Measurements from ENCODE around the gene MOAP1. TPM values are rescaled to one million over a fixed set of nuclear protein-coding genes. Genes with fewer than 3 reads are reported as not detected.
"Not testable (repeated sequence)": the region's sequence is repeated elsewhere in the genome, so short reads cannot be mapped to it uniquely, and the experiment has no call there.

The MOAP1 gene, protein sequence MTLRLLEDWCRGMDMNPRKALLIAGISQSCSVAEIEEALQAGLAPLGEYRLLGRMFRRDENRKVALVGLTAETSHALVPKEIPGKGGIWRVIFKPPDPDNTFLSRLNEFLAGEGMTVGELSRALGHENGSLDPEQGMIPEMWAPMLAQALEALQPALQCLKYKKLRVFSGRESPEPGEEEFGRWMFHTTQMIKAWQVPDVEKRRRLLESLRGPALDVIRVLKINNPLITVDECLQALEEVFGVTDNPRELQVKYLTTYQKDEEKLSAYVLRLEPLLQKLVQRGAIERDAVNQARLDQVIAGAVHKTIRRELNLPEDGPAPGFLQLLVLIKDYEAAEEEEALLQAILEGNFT
- total RNA-seq (10 to 100 TPM; 20.5 to 31.6 (median 24.1) TPM), polyA plus RNA-seq (10 to 100 TPM; 30.0 to 41.4 TPM)
- long read RNA-seq, donor 1, transcript MOAP1-201 (3 exons, 2,441 nt): major isoform, 149 of 172 reads
- long read RNA-seq, donor 1, transcript MOAP1-202 (2 exons, 2,529 nt): minor isoform, 16 of 172 reads
- long read RNA-seq, donor 1, partial matches to known transcripts: 6 of 172 reads
- long read RNA-seq, donor 1, other reads (novel, unspliced or antisense): 1 of 172 reads
- long read RNA-seq, donor 2, transcript MOAP1-201 (3 exons, 2,441 nt): major isoform, 13 of 13 reads
- long read RNA-seq, donor 2, partial matches to known transcripts: 0 of 13 reads
- long read RNA-seq, donor 2, other reads (novel, unspliced or antisense): 0 of 13 reads
- long read RNA-seq, donor 3, transcript MOAP1-201 (3 exons, 2,441 nt): major isoform, 30 of 34 reads
- long read RNA-seq, donor 3, partial matches to known transcripts: 2 of 34 reads
- long read RNA-seq, donor 3, other reads (novel, unspliced or antisense): 1 of 34 reads

DNA sequence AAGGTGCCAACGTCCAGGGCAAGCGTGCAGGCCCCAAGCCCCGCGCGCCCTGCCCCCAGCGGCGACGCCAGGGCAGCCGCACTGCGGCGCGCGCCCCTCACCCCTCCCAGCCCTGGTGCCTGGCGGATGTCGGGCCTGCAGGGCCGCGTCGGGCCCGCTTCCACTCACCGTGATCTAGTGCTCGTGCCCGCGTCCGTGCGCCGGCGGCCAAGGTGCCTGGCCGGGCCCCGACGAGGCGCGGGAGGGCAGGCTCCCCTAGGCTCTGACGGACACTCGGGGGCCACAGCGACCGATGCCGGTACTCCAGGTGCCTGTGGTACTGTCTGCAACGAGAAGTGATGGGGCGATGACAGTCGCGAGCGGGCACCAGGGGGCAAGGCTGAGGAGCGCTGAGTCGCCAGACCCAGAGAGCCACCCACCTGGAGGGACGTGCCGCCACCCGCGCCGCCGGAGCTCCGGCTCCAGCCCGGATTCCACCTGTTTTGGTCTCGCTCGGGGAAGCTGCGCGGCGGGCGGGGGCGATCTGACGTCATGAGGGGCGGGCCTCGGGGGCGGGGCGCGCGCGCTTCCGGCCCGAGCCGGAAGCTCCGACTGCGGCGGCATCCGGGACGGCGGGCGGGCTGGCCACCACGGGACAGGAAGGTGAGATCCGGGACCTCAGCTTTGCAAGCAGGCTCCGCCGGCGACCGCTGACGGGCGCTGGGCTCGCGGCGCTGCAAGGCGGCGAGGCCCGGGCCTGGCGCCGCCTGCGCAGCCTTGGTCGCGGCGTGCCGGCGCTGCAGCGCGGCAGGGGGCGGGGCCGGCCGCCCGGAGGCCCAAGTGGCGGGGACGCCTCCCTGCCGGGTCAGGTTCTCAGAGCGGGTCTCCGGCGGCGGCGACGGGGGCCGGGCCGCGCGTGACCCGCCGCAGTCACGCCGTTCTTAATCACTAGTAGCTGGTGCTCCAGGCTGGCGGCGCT is at the start of gene MOAP1, which contains the start of gene LYSET:
TSS of gene MOAP1 (minus strand) at position 507 of the 958 bp plus-strand sequence. CDS start 655 bp downstream, outside the sequence.
TSS of gene LYSET (plus strand) at position 927 of the 958 bp plus-strand sequence. CDS start 89 bp downstream, outside the sequence.
- H3K36me3 ChIP-seq: no peaks in the 10 kb centered on the region
- H3K4me1 ChIP-seq (ENCODE audit: insufficient read depth): peaks cover 9% of the 10 kb centered on the region
- TF ChIP-seq POLR2A (IDR thresholded peaks at IDR 0.05) (peak; percentile 75), EP300 (IDR thresholded peaks at IDR 0.05) (no peak)
- TF ChIP-seq, protein P1, sequence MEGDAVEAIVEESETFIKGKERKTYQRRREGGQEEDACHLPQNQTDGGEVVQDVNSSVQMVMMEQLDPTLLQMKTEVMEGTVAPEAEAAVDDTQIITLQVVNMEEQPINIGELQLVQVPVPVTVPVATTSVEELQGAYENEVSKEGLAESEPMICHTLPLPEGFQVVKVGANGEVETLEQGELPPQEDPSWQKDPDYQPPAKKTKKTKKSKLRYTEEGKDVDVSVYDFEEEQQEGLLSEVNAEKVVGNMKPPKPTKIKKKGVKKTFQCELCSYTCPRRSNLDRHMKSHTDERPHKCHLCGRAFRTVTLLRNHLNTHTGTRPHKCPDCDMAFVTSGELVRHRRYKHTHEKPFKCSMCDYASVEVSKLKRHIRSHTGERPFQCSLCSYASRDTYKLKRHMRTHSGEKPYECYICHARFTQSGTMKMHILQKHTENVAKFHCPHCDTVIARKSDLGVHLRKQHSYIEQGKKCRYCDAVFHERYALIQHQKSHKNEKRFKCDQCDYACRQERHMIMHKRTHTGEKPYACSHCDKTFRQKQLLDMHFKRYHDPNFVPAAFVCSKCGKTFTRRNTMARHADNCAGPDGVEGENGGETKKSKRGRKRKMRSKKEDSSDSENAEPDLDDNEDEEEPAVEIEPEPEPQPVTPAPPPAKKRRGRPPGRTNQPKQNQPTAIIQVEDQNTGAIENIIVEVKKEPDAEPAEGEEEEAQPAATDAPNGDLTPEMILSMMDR (IDR thresholded peaks at IDR 0.05): peak in 1 of 3 donors; percentile 28

DNA sequence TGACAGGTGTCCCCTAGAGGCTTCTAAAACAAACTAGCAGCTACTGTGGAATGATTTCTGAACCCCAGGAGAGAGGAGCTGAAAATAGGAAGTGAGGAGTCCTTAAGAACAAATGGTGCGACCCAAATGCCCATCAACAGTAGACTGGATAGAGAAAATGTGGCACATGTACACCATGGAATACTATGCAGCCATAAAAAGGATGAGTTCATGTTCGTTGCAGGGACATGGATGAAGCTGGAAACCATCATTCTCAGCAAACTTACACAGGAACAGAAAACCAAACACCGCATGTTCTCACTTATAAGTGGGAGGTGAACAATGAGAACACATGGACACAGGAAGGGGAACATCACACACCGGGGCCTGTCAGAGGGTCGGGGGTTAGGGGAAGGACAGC is 48.4 kb upstream of the MOAP1 start:
- H3K9me3 ChIP-seq; H3K4me1 ChIP-seq (ENCODE audit: insufficient read depth); intact Hi-C loops (cut with DNase I); DNase-seq; H3K4me3 ChIP-seq; H3K27ac ChIP-seq; H3K36me3 ChIP-seq; H3K27me3 ChIP-seq: not testable (repeated sequence)
- 90 to 92% (median 90%) methylated on average over 5 of the region's 5 CpGs for WGBS, 3 donors

More for the DNA sequence above, at the start of gene MOAP1, which contains the start of gene LYSET:
- 0 to 1% (median 1%) methylated on average over 51 to 124 of the region's 124 CpGs for WGBS, 3 donors
- peak within 1 kb of the TSS; percentile 95 for H3K4me3 ChIP-seq
- H3K9me3 ChIP-seq: no peaks in the 10 kb centered on the region
- peak; percentile 82 to 90 (median 89) for DNase-seq
- H3K27ac ChIP-seq: peak within 1 kb of the TSS; percentile 42 to 89
- no peaks in the 10 kb centered on the region for H3K27me3 ChIP-seq
- intact Hi-C loops (cut with DNase I): no loop called here

DNA sequence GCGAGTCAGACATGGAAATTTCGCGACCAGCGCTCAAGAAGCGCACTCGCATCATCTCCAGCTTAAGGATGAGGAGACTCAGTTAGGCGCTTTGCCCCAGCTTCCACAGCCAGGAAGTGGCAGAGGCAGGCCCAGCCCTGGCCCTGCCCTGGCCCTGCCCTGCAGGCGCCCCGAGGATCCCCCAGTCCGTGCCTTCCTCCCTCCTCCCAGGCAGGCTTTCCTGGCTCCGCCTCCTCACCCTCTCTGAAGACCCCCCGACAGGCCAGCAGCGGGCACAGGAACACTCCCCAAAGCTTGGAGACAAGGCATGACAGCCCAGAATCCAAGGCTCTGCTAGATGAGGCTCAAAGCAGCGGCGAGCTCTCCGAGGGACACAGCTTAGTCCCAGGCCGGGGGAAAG is 47.5 kb upstream of the MOAP1 start:
- intact Hi-C loops (cut with DNase I): no loop called here
- no peak overlapping the region for H3K27ac ChIP-seq
- H3K36me3 ChIP-seq: no peaks in the 10 kb centered on the region
- H3K4me3 ChIP-seq: no peak overlapping the region
- DNase-seq: no peak
- H3K9me3 ChIP-seq: no peaks in the 10 kb centered on the region
- TF ChIP-seq, protein P1 (IDR thresholded peaks at IDR 0.05): no peak
- TF ChIP-seq POLR2A (IDR thresholded peaks at IDR 0.05): no peak
- no peak for TF ChIP-seq EP300 (IDR thresholded peaks at IDR 0.05)
- peaks cover 4% of the 10 kb centered on the region for H3K4me1 ChIP-seq (ENCODE audit: insufficient read depth)
- no peaks in the 10 kb centered on the region for H3K27me3 ChIP-seq
- WGBS, 3 donors: 67 to 73% (median 69%) methylated on average over 17 of the region's 17 CpGs

DNA sequence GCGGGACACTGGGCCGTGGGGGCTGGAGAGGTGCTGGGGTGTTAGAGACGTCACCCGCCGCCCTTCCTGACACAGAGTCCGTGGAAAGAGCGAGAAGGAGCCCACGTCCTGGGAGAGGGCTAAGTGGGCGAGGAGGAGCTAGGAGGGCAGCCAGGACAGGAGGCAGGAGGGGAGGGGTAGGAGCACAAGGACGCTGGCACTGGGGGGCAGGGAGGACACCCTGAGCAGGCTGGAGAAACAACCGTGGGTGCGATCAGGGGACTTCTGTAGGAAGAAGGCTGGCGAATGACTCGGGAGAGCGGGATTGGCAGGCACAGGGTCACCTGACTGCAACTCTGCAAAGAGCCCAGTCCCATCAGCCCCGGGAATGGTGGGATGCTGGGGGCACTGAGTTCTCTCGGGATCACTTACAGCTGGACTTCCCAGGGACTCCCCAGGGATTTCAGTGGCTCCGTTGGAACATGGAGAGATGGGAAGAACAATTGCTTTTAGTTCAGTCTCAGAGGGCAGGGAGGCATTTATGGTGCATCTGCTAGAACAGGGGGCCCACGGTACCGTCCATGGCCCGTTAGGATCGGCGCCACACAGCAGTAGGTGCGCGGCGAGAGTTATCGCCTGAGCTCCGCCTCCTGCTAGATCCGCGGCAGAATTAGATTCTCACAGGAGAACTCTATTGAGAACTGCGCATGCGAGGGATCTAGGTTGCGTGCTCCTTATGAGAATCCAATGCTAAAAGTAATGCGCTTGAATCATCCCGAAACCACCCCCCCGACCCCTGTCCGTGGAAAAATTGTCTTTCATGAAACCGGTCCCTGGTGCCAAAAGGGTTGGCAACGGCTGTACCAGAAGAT is 46.7 kb upstream of the MOAP1 start:
- H3K4me3 ChIP-seq: peak overlapping the region; percentile 33
- H3K9me3 ChIP-seq: no peaks in the 10 kb centered on the region
- DNase-seq: peak in 3 of 5 donors; percentile 33 to 56 (median 50)
- TF ChIP-seq EP300 (IDR thresholded peaks at IDR 0.05) (no peak), POLR2A (IDR thresholded peaks at IDR 0.05) (no peak)
- TF ChIP-seq, protein P1 (IDR thresholded peaks at IDR 0.05): no peak
- peaks cover 4% of the 10 kb centered on the region for H3K4me1 ChIP-seq (ENCODE audit: insufficient read depth)
- WGBS, 3 donors: 26 to 54% (median 32%) methylated on average over 39 of the region's 39 CpGs
- H3K27ac ChIP-seq: no peak overlapping the region
- intact Hi-C loops (cut with DNase I): no loop called here
- H3K36me3 ChIP-seq: no peaks in the 10 kb centered on the region
- no peaks in the 10 kb centered on the region for H3K27me3 ChIP-seq

All from ovary (tissue), 10 donors.